Activated CD8-positive, alpha-beta memory T cell treated with anti-CD3 and anti-CD28 coated beads for 24 hours (primary cell): ENCODE measurements around the gene ATG16L1.
A peak's percentile ranks its signal among the peaks of the same experiment; 100 is the strongest.
"Not testable (repeated sequence)": the region's sequence is repeated elsewhere in the genome, so short reads cannot be mapped to it uniquely, and the experiment has no call there.

Experiments used
- DNase-seq: peaks from one replicate; pipeline ENCODE4 v3.0.0-alpha.2; 2020

The ATG16L1 gene

GRCh38 chr2:233297076-233297475 is 45.6 kb downstream of the ATG16L1 start:
- DNase-seq = no peak

- no peak for DNase-seq
Measured at GRCh38 chr2:233300401-233300800, 48.9 kb downstream of the ATG16L1 start.

GRCh38 chr2:233301248-233301647 is 49.8 kb downstream of the ATG16L1 start:
- DNase-seq = no peak

- no peak for DNase-seq
Measured at GRCh38 chr2:233301811-233302210, 50.3 kb downstream of the ATG16L1 start.

GRCh38 chr2:233303252-233303651 is 51.8 kb downstream of the ATG16L1 start:
- no peak for DNase-seq

- no peak for DNase-seq
Measured at GRCh38 chr2:233307565-233307964, 56.1 kb downstream of the ATG16L1 start, which contains the start of gene SAG. SAG (plus strand) TSS chr2:233307816; CDS start chr2:233309190, 1,374 bp downstream.

- no peak for DNase-seq
Measured at GRCh38 chr2:233311241-233311926, 59.9 kb downstream of the ATG16L1 start.

GRCh38 chr2:233312874-233313273 is 61.4 kb downstream of the ATG16L1 start:
- DNase-seq = no peak

- no peak for DNase-seq
Measured at GRCh38 chr2:233314180-233314925, 62.9 kb downstream of the ATG16L1 start.

- no peak for DNase-seq
Measured at GRCh38 chr2:233317196-233317943, 65.9 kb downstream of the ATG16L1 start.

GRCh38 chr2:233319256-233319655 is 67.8 kb downstream of the ATG16L1 start:
- no peak for DNase-seq

- DNase-seq = no peak
Measured at GRCh38 chr2:233320470-233320869, 69.0 kb downstream of the ATG16L1 start.

- no peak for DNase-seq
Measured at GRCh38 chr2:233321166-233321565, 69.7 kb downstream of the ATG16L1 start.

GRCh38 chr2:233323851-233324250 is 72.4 kb downstream of the ATG16L1 start:
- DNase-seq = no peak

GRCh38 chr2:233325256-233325655 is 73.8 kb downstream of the ATG16L1 start:
- DNase-seq = no peak

GRCh38 chr2:233325814-233326213 is 74.3 kb downstream of the ATG16L1 start:
- DNase-seq = no peak

- DNase-seq = no peak
Measured at GRCh38 chr2:233326500-233326899, 75.0 kb downstream of the ATG16L1 start.

- no peak for DNase-seq
Measured at GRCh38 chr2:233328922-233329321, 77.4 kb downstream of the ATG16L1 start.

- DNase-seq = no peak
Measured at GRCh38 chr2:233329489-233330135, 78.1 kb downstream of the ATG16L1 start.

GRCh38 chr2:233331536-233331935 is 80.1 kb downstream of the ATG16L1 start:
- peak; percentile 84 for DNase-seq

GRCh38 chr2:233332125-233332524 is 80.7 kb downstream of the ATG16L1 start:
- no peak for DNase-seq

GRCh38 chr2:233334915-233335314 is 83.4 kb downstream of the ATG16L1 start:
- no peak for DNase-seq

- DNase-seq = not testable (repeated sequence)
Measured at GRCh38 chr2:233336091-233336490, 84.6 kb downstream of the ATG16L1 start.
